H9 (cell line): ENCODE data around the gene TADA1. TPM values are rescaled to one million over a fixed set of nuclear protein-coding genes. Genes with fewer than 3 reads are reported as not detected.

Experiments used
- DNase-seq: peaks from one replicate; pipeline ENCODE4 v3.0.0-alpha.2; 2017
- H2AFZ ChIP-seq: one replicate; pipeline ENCODE4 v1.6.1; 2013; ENCODE audit warnings: mild to moderate bottlenecking, low read length, control low read depth, moderate library complexity
- H2AK5ac ChIP-seq: 2 replicates; pipeline ENCODE4 v1.6.1; 2013; ENCODE audit warnings: low read length, control low read depth, mixed read lengths; ENCODE audit not compliant: insufficient read length
- H2BK120ac ChIP-seq: one replicate; pipeline ENCODE4 v1.6.1; 2013; ENCODE audit warnings: low read depth, mild to moderate bottlenecking, low read length, control low read depth, inconsistent platforms; ENCODE audit not compliant: poor library complexity, severe bottlenecking
- H2BK12ac ChIP-seq: 2 replicates; pipeline ENCODE4 v1.6.1; 2013; ENCODE audit warnings: low read length, control low read depth, mixed read lengths, low read depth; ENCODE audit not compliant: insufficient read length
- H2BK15ac ChIP-seq: 2 replicates; pipeline ENCODE4 v1.6.1; 2013; ENCODE audit warnings: low read depth, low read length, control low read depth
- H2BK20ac ChIP-seq: one replicate; pipeline ENCODE4 v1.6.1; 2013; ENCODE audit warnings: low read depth, mild to moderate bottlenecking, low read length, control low read depth, inconsistent platforms; ENCODE audit not compliant: poor library complexity, severe bottlenecking
- H2BK5ac ChIP-seq: 2 replicates; pipeline ENCODE4 v1.6.1; 2013; ENCODE audit warnings: low read length, control low read depth, mixed read lengths; ENCODE audit not compliant: insufficient read length
- H3K14ac ChIP-seq: 2 replicates; pipeline ENCODE4 v1.6.1; 2013; ENCODE audit warnings: low read length, control low read depth; ENCODE audit not compliant: insufficient read depth
- H3K18ac ChIP-seq: 2 replicates; pipeline ENCODE4 v1.6.1; 2013; ENCODE audit warnings: low read depth, mild to moderate bottlenecking, mixed read lengths, low read length, control low read depth; ENCODE audit not compliant: insufficient read length
- H3K23ac ChIP-seq: 2 replicates; pipeline ENCODE4 v1.6.1; 2013; ENCODE audit warnings: low read length, control low read depth, mixed read lengths, low read depth; ENCODE audit not compliant: insufficient read length
- H3K23me2 ChIP-seq: 2 replicates; pipeline ENCODE4 v1.6.1; 2013; ENCODE audit warnings: low read depth, mild to moderate bottlenecking, mixed read lengths, low read length, control low read depth; ENCODE audit not compliant: insufficient read length, poor library complexity, severe bottlenecking
- H3K27ac ChIP-seq: 2 replicates; pipeline ENCODE4 v1.5.1; 2013; ENCODE audit warnings: low read length, control low read depth, mixed read lengths, low read depth; ENCODE audit not compliant: insufficient read length
- H3K27me3 ChIP-seq: 2 replicates; pipeline ENCODE4 v1.6.1; 2013; ENCODE audit warnings: low read length, control low read depth, inconsistent platforms; ENCODE audit not compliant: insufficient read depth
- H3K4ac ChIP-seq: 2 replicates; pipeline ENCODE4 v1.6.1; 2013; ENCODE audit warnings: low read depth, mild to moderate bottlenecking, control low read depth, inconsistent platforms, low read length, moderate library complexity
- H3K4me1 ChIP-seq: 2 replicates; pipeline ENCODE4 v1.6.1; 2013; ENCODE audit warnings: low read length, control low read depth, inconsistent platforms; ENCODE audit not compliant: insufficient read depth
- H3K4me2 ChIP-seq: 2 replicates; pipeline ENCODE4 v1.6.1; 2013; ENCODE audit warnings: low read length, control low read depth, mixed read lengths; ENCODE audit not compliant: insufficient read length, insufficient read depth
- H3K56ac ChIP-seq: 2 replicates; pipeline ENCODE4 v1.6.1; 2013; ENCODE audit warnings: low read depth, mild to moderate bottlenecking, mixed read lengths, low read length, control low read depth; ENCODE audit not compliant: insufficient read length
- H3K79me1 ChIP-seq: 2 replicates; pipeline ENCODE4 v1.6.1; 2013; ENCODE audit warnings: low read depth, mild to moderate bottlenecking, moderate library complexity, low read length, control low read depth, inconsistent platforms; ENCODE audit not compliant: insufficient read depth, poor library complexity, severe bottlenecking
- H3K79me2 ChIP-seq: 2 replicates; pipeline ENCODE4 v1.6.1; 2013; ENCODE audit warnings: low read length, control low read depth, inconsistent platforms; ENCODE audit not compliant: insufficient read depth
- H3K9ac ChIP-seq: 2 replicates; pipeline ENCODE4 v1.6.1; 2013; ENCODE audit warnings: low read length, control low read depth, mixed read lengths; ENCODE audit not compliant: insufficient read length; ENCODE audit errors: extremely low read depth
- H3K9me3 ChIP-seq: one replicate; pipeline ENCODE4 v1.6.1; 2013; ENCODE audit warnings: low read depth, low read length, inconsistent platforms; ENCODE audit not compliant: control insufficient read depth
- H3T11ph ChIP-seq: one replicate; pipeline ENCODE4 v1.6.1; 2013; ENCODE audit warnings: mild to moderate bottlenecking, low read length, control low read depth, inconsistent platforms
- H4K20me1 ChIP-seq: one replicate; pipeline ENCODE4 v1.6.1; 2013; ENCODE audit not compliant: control insufficient read depth, insufficient read length, insufficient read depth
- H4K5ac ChIP-seq: 2 replicates; pipeline ENCODE4 v1.6.1; 2013; ENCODE audit warnings: low read depth, mild to moderate bottlenecking, mixed read lengths, low read length, control low read depth; ENCODE audit not compliant: insufficient read length
- H4K8ac ChIP-seq: replicated peaks from 2 replicates; pipeline ENCODE4 v1.6.1; 2013; ENCODE audit warnings: low read length, control low read depth, mixed read lengths, low read depth; ENCODE audit not compliant: insufficient read length
- H4K91ac ChIP-seq: 2 replicates; pipeline ENCODE4 v1.6.1; 2013; ENCODE audit warnings: low read depth, mild to moderate bottlenecking, moderate library complexity, mixed read lengths, low read length, control low read depth; ENCODE audit not compliant: insufficient read length
- H3K27ac Mint-ChIP-seq, 3 experiments: 2 replicates in 2 of 3; 3 replicates in 1 of 3; pipeline ENCODE4 v1.8.0; 2020 to 2021; ENCODE audit warnings: mixed read lengths in 3 of 3, mild to moderate bottlenecking in 1 of 3, moderate library complexity in 1 of 3
- H3K27me3 Mint-ChIP-seq: 2 replicates; pipeline ENCODE4 v1.8.0; 2021; ENCODE audit warnings: low read depth, mild to moderate bottlenecking, moderate library complexity, mixed read lengths
- H3K36me3 Mint-ChIP-seq, 3 experiments: 2 replicates in 2 of 3; 3 replicates in 1 of 3; pipeline ENCODE4 v1.8.0; 2020 to 2021; ENCODE audit warnings: low read depth in 3 of 3, mixed read lengths in 3 of 3; ENCODE audit not compliant: insufficient read depth in 1 of 3
- H3K4me1 Mint-ChIP-seq, 2 experiments: 2 replicates each; pipeline ENCODE4 v1.8.0; 2020; ENCODE audit warnings: mixed read lengths in 2 of 2
- H3K4me3 Mint-ChIP-seq, 2 experiments: 2 replicates in 1 of 2; 3 replicates in 1 of 2; pipeline ENCODE4 v1.8.0; 2020 to 2021; ENCODE audit warnings: mild to moderate bottlenecking in 2 of 2, mixed read lengths in 2 of 2, moderate library complexity in 1 of 2
- H3K9me3 Mint-ChIP-seq, 2 experiments: 2 replicates in 1 of 2; 3 replicates in 1 of 2; pipeline ENCODE4 v1.8.0; 2020; ENCODE audit warnings: mild to moderate bottlenecking in 2 of 2, mixed read lengths in 2 of 2, moderate library complexity in 1 of 2
- WGBS: extraction: QIAGEN DNeasy Blood & Tissue Kit; methylation state at CpG from one replicate; pipeline ENCODE4 v1.1.7; 2013; ENCODE audit warnings: missing lambda C conversion rate, low lambda C conversion rate, mixed read lengths; ENCODE audit not compliant: insufficient read length; ENCODE audit errors: extremely low coverage; 5-methylcytosine and 5-hydroxymethylcytosine counted together
- total RNA-seq: library from RNA; stranded (reverse); gene quantifications from 2 replicates; pipeline ENCODE4 v1.2.1, GENCODE V29; 2021
- TF ChIP-seq, protein P1 (sequence below): fragments of 200-600 bp; sonication (generic); conservative IDR thresholded peaks from 3 replicates; pipeline ENCODE4 v1.8.0; 2021; ENCODE audit warnings: antibody characterized with exemption, mild to moderate bottlenecking

TADA1 gene
- total RNA-seq, 1 experiment from 2014 or later, result 20.7 TPM

DNA sequence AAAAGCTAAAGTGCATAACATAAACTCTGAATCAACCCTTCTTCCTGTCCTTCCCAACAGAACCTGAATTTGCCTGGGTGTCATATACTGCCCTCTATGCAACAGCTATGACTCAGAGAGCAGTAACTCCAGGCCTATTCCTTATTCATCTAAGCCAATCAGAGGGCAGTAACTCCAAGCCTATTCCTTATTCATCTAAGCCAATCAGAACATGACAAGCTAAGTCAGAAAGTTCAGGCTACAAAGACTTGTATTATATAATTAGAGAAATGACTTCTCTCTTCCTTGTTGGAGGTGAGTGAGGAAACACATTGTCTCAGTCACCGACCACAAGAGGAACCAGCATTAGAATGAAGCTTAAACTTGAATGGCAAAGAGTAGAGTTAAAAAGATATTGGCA, 26.2 kb upstream of the TADA1 start:
- H3K14ac ChIP-seq, result no peak overlapping the region
- H4K91ac ChIP-seq, result no peak overlapping the region
- no peak overlapping the region for H2BK120ac ChIP-seq
- no peaks in the 10 kb centered on the region for H3K79me2 ChIP-seq
- 0 out of 2 replicates have a peak, but pooled peaks cover 3% of the 10 kb centered on the region for H3K4me1 ChIP-seq
- H3K27ac Mint-ChIP-seq, result no peak overlapping the region
- H3K27ac ChIP-seq, result no peak overlapping the region
- H3K4me2 ChIP-seq, result no peak overlapping the region
- H3K27me3 ChIP-seq, result no peaks in the 10 kb centered on the region
- no peaks in the 10 kb centered on the region for H3K27me3 Mint-ChIP-seq
- no peaks in the 10 kb centered on the region for H3K79me1 ChIP-seq
- no peak overlapping the region for H2AFZ ChIP-seq
- no peak overlapping the region for H3T11ph ChIP-seq
- no peak overlapping the region for H3K18ac ChIP-seq
- no peaks in the 10 kb centered on the region for H3K4me1 Mint-ChIP-seq
- H4K5ac ChIP-seq, result no peak overlapping the region
- H3K56ac ChIP-seq, result no peak overlapping the region
- H3K9me3 ChIP-seq, result no peaks in the 10 kb centered on the region
- H2AK5ac ChIP-seq, result no peak overlapping the region
- H2BK20ac ChIP-seq, result no peak overlapping the region
- DNase-seq, result no peak
- no peak overlapping the region for H4K8ac ChIP-seq
- no peaks in the 10 kb centered on the region for H3K23me2 ChIP-seq
- H3K4ac ChIP-seq, result no peak overlapping the region
- WGBS, result no CpG with 5 or more reads among the region's 1 CpG
- TF ChIP-seq, protein P1, sequence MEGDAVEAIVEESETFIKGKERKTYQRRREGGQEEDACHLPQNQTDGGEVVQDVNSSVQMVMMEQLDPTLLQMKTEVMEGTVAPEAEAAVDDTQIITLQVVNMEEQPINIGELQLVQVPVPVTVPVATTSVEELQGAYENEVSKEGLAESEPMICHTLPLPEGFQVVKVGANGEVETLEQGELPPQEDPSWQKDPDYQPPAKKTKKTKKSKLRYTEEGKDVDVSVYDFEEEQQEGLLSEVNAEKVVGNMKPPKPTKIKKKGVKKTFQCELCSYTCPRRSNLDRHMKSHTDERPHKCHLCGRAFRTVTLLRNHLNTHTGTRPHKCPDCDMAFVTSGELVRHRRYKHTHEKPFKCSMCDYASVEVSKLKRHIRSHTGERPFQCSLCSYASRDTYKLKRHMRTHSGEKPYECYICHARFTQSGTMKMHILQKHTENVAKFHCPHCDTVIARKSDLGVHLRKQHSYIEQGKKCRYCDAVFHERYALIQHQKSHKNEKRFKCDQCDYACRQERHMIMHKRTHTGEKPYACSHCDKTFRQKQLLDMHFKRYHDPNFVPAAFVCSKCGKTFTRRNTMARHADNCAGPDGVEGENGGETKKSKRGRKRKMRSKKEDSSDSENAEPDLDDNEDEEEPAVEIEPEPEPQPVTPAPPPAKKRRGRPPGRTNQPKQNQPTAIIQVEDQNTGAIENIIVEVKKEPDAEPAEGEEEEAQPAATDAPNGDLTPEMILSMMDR, result no peak
- H3K23ac ChIP-seq, result no peak overlapping the region
- H3K36me3 Mint-ChIP-seq, result peaks cover 2 to 9% (median 6%) of the 10 kb centered on the region in 3 experiments; a peak in 5 of 7 replicates
- H3K4me3 Mint-ChIP-seq, result no peak overlapping the region
- H4K20me1 ChIP-seq, result no peaks in the 10 kb centered on the region
- H3K9ac ChIP-seq, result no peak overlapping the region
- H2BK15ac ChIP-seq, result no peak overlapping the region
- peaks cover 13 to 14% of the 10 kb centered on the region in 2 experiments for H3K9me3 Mint-ChIP-seq
- H2BK12ac ChIP-seq, result no peak overlapping the region
- H2BK5ac ChIP-seq, result no peak overlapping the region
